Neuronal stem cell (in vitro differentiated cells): ENCODE data around the gene NRXN3.
A peak's percentile ranks its signal among the peaks of the same experiment; 100 is the strongest.

Source experiments
- DNase-seq: peaks from one replicate; pipeline ENCODE4 v3.0.0-alpha.2; 2013; ENCODE audit warnings: low spot score
- H2AFZ ChIP-seq: one replicate; pipeline ENCODE4 v1.6.1; 2013; ENCODE audit warnings: mild to moderate bottlenecking, low read length, inconsistent platforms
- H2AK5ac ChIP-seq: 2 replicates; pipeline ENCODE4 v1.6.1; 2013; ENCODE audit warnings: low read depth, mild to moderate bottlenecking, inconsistent platforms, low read length, moderate library complexity, mixed read lengths
- H2BK120ac ChIP-seq: 2 replicates; pipeline ENCODE4 v1.6.1; 2013; ENCODE audit warnings: low read depth, mild to moderate bottlenecking, inconsistent platforms, low read length, moderate library complexity, mixed read lengths
- H2BK12ac ChIP-seq: one replicate; pipeline ENCODE4 v1.6.1; 2013; ENCODE audit warnings: low read length, inconsistent platforms
- H2BK15ac ChIP-seq: 2 replicates; pipeline ENCODE4 v1.6.1; 2013; ENCODE audit warnings: mild to moderate bottlenecking, low read length, inconsistent platforms, mixed read lengths
- H2BK5ac ChIP-seq: one replicate; pipeline ENCODE4 v1.6.1; 2013; ENCODE audit warnings: inconsistent platforms, mild to moderate bottlenecking, low read length, moderate library complexity
- H3K14ac ChIP-seq: one replicate; pipeline ENCODE4 v1.6.1; 2013; ENCODE audit warnings: low read length, inconsistent platforms
- H3K18ac ChIP-seq: 2 replicates; pipeline ENCODE4 v1.6.1; 2013; ENCODE audit warnings: low read length, inconsistent platforms
- H3K23ac ChIP-seq: 2 replicates; pipeline ENCODE4 v1.6.1; 2013; ENCODE audit warnings: low read depth, mild to moderate bottlenecking, mixed read lengths, low read length, inconsistent platforms; ENCODE audit not compliant: poor library complexity
- H3K27ac ChIP-seq: replicated peaks from 3 replicates; pipeline ENCODE4 v1.5.1; 2013; ENCODE audit warnings: low read length, inconsistent platforms
- H3K27me3 ChIP-seq, 3 experiments: 2 replicates each; pipeline ENCODE4 v1.6.1; 2013; ENCODE audit warnings: low read length in 3 of 3, mild to moderate bottlenecking in 2 of 3, inconsistent platforms in 1 of 3, low read depth in 1 of 3, mixed read lengths in 1 of 3, moderate library complexity in 1 of 3; ENCODE audit not compliant: control insufficient read depth in 3 of 3, insufficient read depth in 3 of 3
- H3K36me3 ChIP-seq, 2 donors: replicated peaks in 1 of 2; 2 replicates each; pipeline ENCODE4 v1.6.1; 2013; ENCODE audit warnings: low read length in 2 of 2; ENCODE audit not compliant: control insufficient read depth in 2 of 2, insufficient read depth in 2 of 2
- H3K4ac ChIP-seq: 2 replicates; pipeline ENCODE4 v1.6.1; 2013; ENCODE audit warnings: inconsistent platforms, mild to moderate bottlenecking, low read length, moderate library complexity
- H3K4me1 ChIP-seq, 2 donors: 1 replicate in 1 of 2; 2 replicates in 1 of 2; pipeline ENCODE4 v1.6.1; 2013; ENCODE audit warnings: low read length in 2 of 2, low read depth in 1 of 2; ENCODE audit not compliant: control insufficient read depth in 2 of 2, insufficient read depth in 1 of 2
- H3K4me2 ChIP-seq: one replicate; pipeline ENCODE4 v1.6.1; 2013; ENCODE audit warnings: mild to moderate bottlenecking, low read length, inconsistent platforms; ENCODE audit not compliant: insufficient read depth, poor library complexity, severe bottlenecking
- H3K4me3 ChIP-seq, 2 donors: 2 replicates each; pipeline ENCODE4 v1.5.1; 2013; ENCODE audit warnings: low read length in 2 of 2, mild to moderate bottlenecking in 2 of 2, inconsistent platforms in 1 of 2, moderate library complexity in 1 of 2
- H3K79me1 ChIP-seq: one replicate; pipeline ENCODE4 v1.6.1; 2013; ENCODE audit warnings: low read depth, mild to moderate bottlenecking, inconsistent platforms, low read length, moderate library complexity
- H3K9ac ChIP-seq: one replicate; pipeline ENCODE4 v1.6.1; 2013; ENCODE audit warnings: mild to moderate bottlenecking, low read depth, low read length, inconsistent platforms; ENCODE audit not compliant: poor library complexity
- H3K9me3 ChIP-seq, 2 donors: replicated peaks in 1 of 2; 2 replicates each; pipeline versions ENCODE3 to v1.6.1; 2013; ENCODE audit warnings: low read length in 2 of 2, mild to moderate bottlenecking in 2 of 2, inconsistent platforms in 1 of 2, low read depth in 1 of 2, mixed read lengths in 1 of 2, moderate library complexity in 1 of 2; ENCODE audit not compliant: control insufficient read depth in 2 of 2, insufficient read depth in 1 of 2
- H4K8ac ChIP-seq: one replicate; pipeline ENCODE4 v1.6.1; 2013; ENCODE audit warnings: low read depth, mild to moderate bottlenecking, inconsistent platforms, low read length, moderate library complexity
- H4K91ac ChIP-seq: one replicate; pipeline ENCODE4 v1.6.1; 2013; ENCODE audit warnings: low read length, low read depth, mild to moderate bottlenecking, inconsistent platforms; ENCODE audit not compliant: poor library complexity
- WGBS, 2 donors: extraction: QIAGEN DNeasy Blood & Tissue Kit; methylation state at CpG; one replicate each; pipeline ENCODE4 v1.1.7; 2013; ENCODE audit warnings: missing lambda C conversion rate in 2 of 2, mixed read lengths in 1 of 2; ENCODE audit not compliant: insufficient read length in 2 of 2, insufficient replicate concordance in 1 of 2; ENCODE audit errors: extremely low coverage in 2 of 2; 5-methylcytosine and 5-hydroxymethylcytosine counted together

NRXN3 gene

DNA sequence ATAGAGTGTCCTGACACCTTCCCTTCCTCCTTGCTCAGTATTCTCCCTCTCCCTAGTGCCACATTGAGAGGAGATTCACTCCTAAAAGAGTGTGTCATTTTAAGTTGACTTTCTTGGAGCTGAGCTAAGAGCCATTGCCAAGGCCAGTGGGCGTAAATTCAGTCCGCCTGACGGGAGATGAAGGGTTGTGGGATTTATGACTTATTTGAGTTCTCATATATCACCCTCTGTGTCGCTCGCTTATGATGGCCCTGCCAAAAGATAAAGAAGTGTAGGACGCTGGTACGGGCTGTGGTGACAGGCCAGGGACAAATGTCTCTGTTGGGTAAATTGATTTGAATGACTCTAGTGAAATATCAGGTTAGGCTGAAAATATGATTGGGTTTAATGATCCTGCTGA lies 867.4 kb downstream of the NRXN3 start:
- WGBS, 2 donors = no CpG with 5 or more reads among the region's 7 CpGs
- Histone ChIP-seq H4K8ac (no peak overlapping the region), H3K4me1 (no peaks in the 10 kb centered on the region), H3K79me1 (no peaks in the 10 kb centered on the region), H3K4me2 (no peak overlapping the region), H3K9me3 (peaks cover 0 to 7% of the 10 kb centered on the region in 2 donors), H2AK5ac (no peak overlapping the region), H2BK15ac (no peak overlapping the region), H2AFZ (no peak overlapping the region), H4K91ac (no peak overlapping the region), H3K18ac (no peak overlapping the region), H3K23ac (no peak overlapping the region), H2BK120ac (no peak overlapping the region), H3K27ac (no peak overlapping the region), H3K27me3 (no peaks in the 10 kb centered on the region), H3K36me3 (no peaks in the 10 kb centered on the region), H3K4me3 (no peak overlapping the region), H3K14ac (no peak overlapping the region), H3K4ac (no peak overlapping the region), H3K9ac (no peak overlapping the region), H2BK12ac (no peak overlapping the region), H2BK5ac (no peak overlapping the region)
- no peak for DNase-seq

DNA sequence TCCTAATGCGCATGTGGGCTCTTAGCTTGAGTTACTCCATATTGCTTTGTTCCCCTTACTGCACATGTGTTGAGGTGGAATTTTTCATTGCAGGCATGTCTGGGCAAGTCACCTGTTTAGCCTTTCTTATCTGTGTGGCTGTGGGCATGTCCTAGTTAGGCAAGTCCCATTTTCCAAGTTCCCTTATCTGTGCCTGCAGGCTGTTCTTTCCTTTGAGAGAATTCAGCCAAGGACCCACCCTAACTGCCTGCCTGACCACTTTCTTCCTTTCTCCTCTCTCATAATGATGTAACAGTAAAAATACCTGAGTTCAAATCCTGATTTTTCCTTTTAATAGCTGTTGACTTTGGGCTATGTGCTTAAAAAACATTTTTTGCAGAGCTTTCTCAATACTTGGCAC lies 870.6 kb downstream of the NRXN3 start:
- Histone ChIP-seq H3K9me3 (peaks cover 0 to 7% of the 10 kb centered on the region in 2 donors), H4K8ac (no peak overlapping the region), H2BK12ac (no peak overlapping the region), H2AFZ (no peak overlapping the region), H3K23ac (no peak overlapping the region), H3K27me3 (no peaks in the 10 kb centered on the region), H3K27ac (no peak overlapping the region), H2AK5ac (no peak overlapping the region), H3K4me3 (no peak overlapping the region), H4K91ac (no peak overlapping the region), H3K36me3 (no peaks in the 10 kb centered on the region), H3K4me2 (no peak overlapping the region), H2BK15ac (no peak overlapping the region), H2BK120ac (no peak overlapping the region), H3K4me1 (peaks cover 0 to 3% of the 10 kb centered on the region in 2 donors), H3K14ac (no peak overlapping the region), H3K18ac (no peak overlapping the region), H2BK5ac (no peak overlapping the region), H3K9ac (no peak overlapping the region), H3K4ac (no peak overlapping the region), H3K79me1 (no peaks in the 10 kb centered on the region)
- DNase-seq = no peak
- WGBS, 2 donors = no CpG with 5 or more reads among the region's 1 CpG

DNA sequence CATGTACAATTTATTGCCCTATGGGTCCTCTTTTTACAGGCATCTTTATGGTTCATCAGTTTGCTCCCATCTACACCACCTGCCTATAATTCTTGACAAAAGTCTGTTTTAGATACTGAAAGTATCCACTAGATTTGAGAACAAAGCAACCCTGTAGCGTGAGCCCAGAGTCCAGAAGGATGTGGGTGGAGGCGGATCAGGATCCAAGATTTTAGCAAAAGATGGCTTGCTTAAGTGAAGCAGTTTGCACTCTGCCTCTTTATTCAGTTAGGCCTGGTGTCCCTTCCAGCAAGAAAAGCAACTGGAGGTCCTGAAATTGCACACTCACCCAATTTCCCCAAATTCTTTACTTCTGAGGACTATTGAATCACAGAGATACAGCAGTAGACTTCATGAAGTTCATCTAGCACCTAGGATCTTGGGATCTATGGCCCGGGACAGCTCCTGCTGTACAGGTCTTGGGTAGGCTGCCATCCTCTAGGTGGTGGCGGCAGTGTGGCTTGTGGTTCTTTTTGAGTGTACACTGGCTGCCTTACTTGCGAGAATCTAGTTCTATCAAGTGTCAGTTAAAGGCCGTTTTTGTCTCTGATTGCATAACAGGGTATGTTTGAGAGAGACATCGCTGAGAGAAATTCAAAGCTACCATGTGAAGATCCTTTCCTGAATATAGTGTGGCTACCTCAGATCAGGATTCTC lies 873.2 kb downstream of the NRXN3 start:
- peaks cover 0 to 7% of the 10 kb centered on the region in 2 donors for H3K9me3 ChIP-seq
- WGBS, 2 donors = no CpG with 5 or more reads among the region's 7 CpGs

DNA sequence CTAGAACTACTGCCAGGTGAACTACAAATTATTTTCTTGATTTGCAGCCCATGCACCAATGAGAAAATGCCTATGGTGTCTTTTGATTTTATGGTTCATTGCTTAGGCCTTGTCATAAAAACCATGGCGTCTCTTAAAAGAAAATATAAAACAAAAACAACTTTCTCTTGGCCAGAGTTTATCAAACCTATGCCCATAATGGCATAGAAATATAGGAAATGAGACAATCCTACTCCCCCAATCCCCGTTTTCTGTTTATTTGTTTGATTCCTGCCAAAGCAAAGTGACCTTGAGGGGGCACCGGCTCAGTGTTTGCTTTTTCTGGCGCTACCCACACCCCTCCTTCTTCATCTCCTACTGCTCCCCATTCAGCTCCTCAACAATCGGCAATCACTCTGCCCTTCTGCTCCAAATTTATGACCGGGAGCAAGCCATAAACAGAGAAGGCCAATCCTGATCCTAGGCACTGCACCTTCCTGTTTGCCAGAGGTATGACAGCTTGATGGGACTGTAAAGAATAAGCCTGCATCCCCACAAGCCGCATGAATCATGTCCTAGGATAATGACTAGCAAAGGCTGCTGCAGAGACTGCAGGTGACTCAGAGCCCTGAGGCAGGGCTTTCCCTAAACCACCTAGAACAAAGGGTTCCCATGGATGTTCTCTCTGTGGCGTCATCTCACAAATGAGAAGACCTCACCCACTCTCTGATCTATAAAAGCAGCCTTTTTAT lies 874.9 kb downstream of the NRXN3 start:
- Histone ChIP-seq H2AFZ (peak overlapping the region; percentile 29), H3K14ac (no peak overlapping the region), H2BK12ac (no peak overlapping the region), H4K91ac (no peak overlapping the region), H3K23ac (no peak overlapping the region), H3K9ac (no peak overlapping the region), H3K27ac (no peak overlapping the region), H2BK5ac (no peak overlapping the region), H2BK120ac (no peak overlapping the region), H2AK5ac (no peak overlapping the region), H2BK15ac (no peak overlapping the region), H3K4ac (no peak overlapping the region), H3K79me1 (no peaks in the 10 kb centered on the region), H3K36me3 (no peaks in the 10 kb centered on the region), H3K9me3 (peaks cover 0 to 7% of the 10 kb centered on the region in 2 donors), H4K8ac (no peak overlapping the region), H3K4me2 (no peak overlapping the region), H3K27me3 (no peaks in the 10 kb centered on the region), H3K4me3 (no peak overlapping the region), H3K4me1 (peaks cover 0 to 3% of the 10 kb centered on the region in 2 donors), H3K18ac (no peak overlapping the region)
- WGBS, 2 donors = no CpG with 5 or more reads among the region's 8 CpGs
- DNase-seq = no peak

More for the DNA sequence above, 873.2 kb downstream of the NRXN3 start:
- H2BK5ac ChIP-seq = no peak overlapping the region
- H3K4me3 ChIP-seq = peak overlapping the region in 1 of 2 donors; percentile 36
- H3K4ac ChIP-seq = no peak overlapping the region
- H3K18ac ChIP-seq = no peak overlapping the region
- no peak overlapping the region for H2BK12ac ChIP-seq
- no peak for DNase-seq
- no peaks in the 10 kb centered on the region for H3K79me1 ChIP-seq
- H3K14ac ChIP-seq = no peak overlapping the region
- H2AFZ ChIP-seq = no peak overlapping the region
- no peak overlapping the region for H3K9ac ChIP-seq
- no peak overlapping the region for H3K23ac ChIP-seq
- H3K27ac ChIP-seq = no peak overlapping the region
- H2BK15ac ChIP-seq = no peak overlapping the region
- no peak overlapping the region for H2AK5ac ChIP-seq
- H3K4me2 ChIP-seq = no peak overlapping the region
- H3K36me3 ChIP-seq = no peaks in the 10 kb centered on the region
- H4K8ac ChIP-seq = no peak overlapping the region
- H3K27me3 ChIP-seq = no peaks in the 10 kb centered on the region
- H2BK120ac ChIP-seq = no peak overlapping the region
- H4K91ac ChIP-seq = no peak overlapping the region
- H3K4me1 ChIP-seq = peaks cover 0 to 3% of the 10 kb centered on the region in 2 donors
